H1 (cell line): ENCODE results near the gene HDAC10. TPM values are rescaled to one million over a fixed set of nuclear protein-coding genes. Genes with fewer than 3 reads are reported as not detected.

Experiments used
- NANOG ChIP-seq: IDR thresholded peaks from 2 replicates; pipeline ENCODE4 v1.6.1; 2011; ENCODE audit warnings: low read length, low read depth, mild to moderate bottlenecking, inconsistent platforms; ENCODE audit not compliant: insufficient read depth, poor library complexity, severe bottlenecking
- SIX5 ChIP-seq: IDR thresholded peaks from 2 replicates; pipeline ENCODE4 v1.6.1; 2011; ENCODE audit warnings: mild to moderate bottlenecking, low read depth, low read length
- polyA plus RNA-seq, 7 experiments: library from polyadenylated mRNA; depleted of rRNA in 3 of 7; stranded (reverse) in 5 of 7; unstranded in 2 of 7; fragments of >200 nt in 5 of 7; fragments of 200-250 nt in 2 of 7; gene quantifications; 1 replicate in 5 of 7; 2 replicates in 1 of 7; 4 replicates in 1 of 7; pipeline versions ENCODE4 v1.2.1 to v1.2.3, GENCODE V29; 2011 to 2013; ENCODE audit warnings: missing spikeins in 2 of 7, mixed read lengths in 2 of 7
- total RNA-seq: library from RNA; stranded (reverse); fragmentation: NEBNext Ultra II Directional; extraction: Animal tissue kit (Norgen Biotek cat#: 25700); gene quantifications from 2 replicates; pipeline ENCODE4 v1.2.1, GENCODE V29; 2021
- TF ChIP-seq, protein P1 (sequence below): IDR thresholded peaks from 2 replicates; pipeline ENCODE4 v1.6.1; 2011; ENCODE audit warnings: low read length, improper control_type of control experiment

The HDAC10 gene
- total and polyA plus RNA-seq, 2 of the 8 experiments (the other 6 are each of a cell fraction or from before 2014, with no cell fraction given): 11.2 to 26.4 TPM

DNA sequence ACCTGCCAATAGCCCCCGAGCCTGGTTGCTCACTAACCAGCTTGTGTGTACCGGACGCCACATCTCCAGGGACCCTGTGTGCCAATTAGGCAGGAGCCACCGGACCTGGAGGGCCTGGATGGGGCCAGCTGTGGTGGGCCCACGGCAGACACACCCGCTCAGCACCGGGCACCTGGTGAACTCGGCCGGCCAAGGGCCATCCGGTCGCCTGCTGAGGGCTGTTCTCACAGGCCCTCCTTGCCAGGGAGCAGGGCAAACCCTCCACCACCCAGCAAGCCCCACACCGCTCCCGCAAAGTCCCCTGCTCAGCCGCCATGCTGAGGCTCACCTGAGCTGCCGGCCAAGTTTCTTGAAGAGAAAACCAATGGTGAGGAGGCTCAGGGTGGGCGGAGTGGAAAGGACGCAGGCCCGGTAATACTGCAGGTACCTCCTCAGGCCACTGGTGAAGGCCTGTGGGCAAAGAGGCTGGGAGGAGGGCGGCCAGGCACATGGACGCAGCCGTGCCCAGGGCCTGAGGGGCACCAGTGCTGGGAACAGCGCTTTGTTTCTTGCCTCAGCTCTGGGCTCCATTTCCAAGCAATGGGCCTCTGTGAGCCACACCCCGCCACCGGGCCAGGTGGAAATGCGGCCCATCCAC is 23.4 kb downstream of the HDAC10 start (continued):
- TF ChIP-seq NANOG: no peak
- TF ChIP-seq, protein P1, sequence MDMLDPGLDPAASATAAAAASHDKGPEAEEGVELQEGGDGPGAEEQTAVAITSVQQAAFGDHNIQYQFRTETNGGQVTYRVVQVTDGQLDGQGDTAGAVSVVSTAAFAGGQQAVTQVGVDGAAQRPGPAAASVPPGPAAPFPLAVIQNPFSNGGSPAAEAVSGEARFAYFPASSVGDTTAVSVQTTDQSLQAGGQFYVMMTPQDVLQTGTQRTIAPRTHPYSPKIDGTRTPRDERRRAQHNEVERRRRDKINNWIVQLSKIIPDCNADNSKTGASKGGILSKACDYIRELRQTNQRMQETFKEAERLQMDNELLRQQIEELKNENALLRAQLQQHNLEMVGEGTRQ: no peak
- TF ChIP-seq SIX5: no peak
